Psoas muscle (tissue), 8 donors: ENCODE measurements around the gene TPSAB1. TPM values are rescaled to one million over a fixed set of nuclear protein-coding genes. Genes with fewer than 3 reads are reported as not detected.

Experiments used
- ATAC-seq, 4 donors: fragments of 200-7000 bp; cut with Tn5 transposase; one replicate each; pipeline ENCODE4 v1.9.1; 2020; ENCODE audit warnings: moderate library complexity in 3 of 4, mild to moderate bottlenecking in 2 of 4
- DNase-seq, 2 donors: peaks; one replicate each; pipeline ENCODE4 v3.0.0-alpha.2; 2020
- H3K27ac ChIP-seq: fragments of 200-600 bp; one replicate; pipeline ENCODE4 v1.8.0; 2022
- H3K27me3 ChIP-seq, 3 donors: fragments of 200-600 bp in 1 of 3; one replicate each; pipeline versions ENCODE4 v1.6.1 to v1.8.0; 2013 to 2022; ENCODE audit warnings: low read length in 2 of 3, mild to moderate bottlenecking in 2 of 3, moderate library complexity in 1 of 3; ENCODE audit not compliant: insufficient read depth in 3 of 3
- H3K36me3 ChIP-seq, 2 donors: fragments of 200-600 bp in 1 of 2; one replicate each; pipeline versions ENCODE4 v1.6.1 to v1.8.0; 2013 to 2022; ENCODE audit warnings: low read depth in 1 of 2, mild to moderate bottlenecking in 1 of 2, moderate library complexity in 1 of 2; ENCODE audit not compliant: insufficient read depth in 1 of 2
- H3K4me1 ChIP-seq: fragments of 200-600 bp; one replicate; pipeline ENCODE4 v1.8.0; 2022
- H3K4me3 ChIP-seq: fragments of 200-600 bp; one replicate; pipeline ENCODE4 v1.8.0; 2022; ENCODE audit warnings: mild to moderate bottlenecking
- H3K9me3 ChIP-seq: fragments of 200-600 bp; one replicate; pipeline ENCODE4 v1.8.0; 2022
- WGBS, 3 donors: extraction: QIAGEN DNeasy Blood & Tissue Kit; methylation state at CpG; one replicate each; pipeline versions ENCODE4 v1.1.6 to v1.1.7; 2013; 5-methylcytosine and 5-hydroxymethylcytosine counted together
- intact Hi-C, 2 donors: fragments of 100-400 bp; cut with DNase I; formaldehyde crosslinking; loops; one replicate each; pipeline versions ENCODE4 v1.11.0 to v1.14.2; 2022
- polyA plus RNA-seq, 3 donors: library from polyadenylated mRNA; stranded (reverse); fragments of 200-250 nt; gene quantifications; one replicate each; pipeline ENCODE4 v1.2.3, GENCODE V29; 2013
- total RNA-seq, 4 donors: library from RNA; stranded (reverse); fragmentation: NEBNext Ultra II Directional in 2 of 4; extraction: Animal tissue kit (Norgen Biotek cat#: 25700) in 2 of 4; gene quantifications; one replicate each; pipeline versions ENCODE4 v1.2.1 to v1.2.4, GENCODE V29; 2021 to 2023
- TF ChIP-seq, protein P1 (sequence below): fragments of 200-600 bp; IDR thresholded peaks from one replicate; pipeline ENCODE4 v1.8.0; 2022; ENCODE audit warnings: antibody characterized with exemption
- donor health status: healthy with polysubstance abuse.
- donor health status: DM: no; HTN: no; CAD: no; lungs with moderate emphysema.
- donor health status: Bipolar disorder and iron deficiency.
- donor health status: healthy.
- donor health status: DM: yes; HTN: yes; CAD: no.
- donor health status: DM: no; HTN: no; CAD: no.
- donor health status: DM: no; HTN: no; CAD: no.
- donor health status: DM: yes; HTN: yes; CAD: no.

TPSAB1 gene
- total and polyA plus RNA-seq, 7 donors, result 1.3 to 8.9 (median 4.0) TPM

DNA sequence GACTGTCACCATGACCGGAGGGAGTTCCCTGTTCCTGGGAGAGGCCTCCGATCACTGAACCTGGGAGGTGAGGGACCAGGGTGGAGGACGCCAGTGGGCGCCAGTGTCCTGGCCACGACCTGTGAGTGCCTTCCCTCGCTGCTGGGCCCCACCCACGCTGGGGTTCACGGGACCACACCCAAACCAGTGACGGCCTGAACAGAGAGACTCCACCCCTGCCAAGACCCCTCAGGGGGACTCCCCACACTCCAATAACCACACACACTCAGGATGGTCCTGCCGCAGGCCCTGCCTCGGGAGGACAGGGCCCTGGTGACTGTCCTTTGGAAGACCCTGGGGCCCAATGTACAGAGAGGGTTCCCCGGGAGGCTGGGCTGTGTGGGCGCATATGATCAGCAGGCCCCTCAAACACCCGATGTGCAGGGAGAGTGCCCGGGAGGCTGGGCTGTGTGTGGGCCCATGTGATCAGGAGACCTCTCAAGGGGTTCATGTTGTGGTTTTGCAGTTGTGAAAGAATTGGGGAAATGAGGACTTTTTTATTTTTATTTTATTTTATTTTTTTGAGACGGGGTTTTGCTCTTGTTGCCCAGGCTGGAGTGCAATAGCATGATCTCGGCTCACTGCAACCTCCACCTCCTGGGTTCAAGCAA lies 41.9 kb downstream of the TPSAB1 start:
- intact Hi-C loops, result no loop called here
- H3K4me3 ChIP-seq, result no peak overlapping the region
- no peak for ATAC-seq
- no peak for DNase-seq
- WGBS, 3 donors, result 76 to 86% (median 79%) methylated on average over 16 to 17 of the region's 17 CpGs
- H3K9me3 ChIP-seq, result no peaks in the 10 kb centered on the region
- H3K36me3 ChIP-seq, result no peaks in the 10 kb centered on the region
- no peak overlapping the region for H3K27ac ChIP-seq
- no peaks in the 10 kb centered on the region for H3K4me1 ChIP-seq
- peaks cover 0 to 74% (median 19%) of the 10 kb centered on the region in 3 donors for H3K27me3 ChIP-seq
- TF ChIP-seq, protein P1, sequence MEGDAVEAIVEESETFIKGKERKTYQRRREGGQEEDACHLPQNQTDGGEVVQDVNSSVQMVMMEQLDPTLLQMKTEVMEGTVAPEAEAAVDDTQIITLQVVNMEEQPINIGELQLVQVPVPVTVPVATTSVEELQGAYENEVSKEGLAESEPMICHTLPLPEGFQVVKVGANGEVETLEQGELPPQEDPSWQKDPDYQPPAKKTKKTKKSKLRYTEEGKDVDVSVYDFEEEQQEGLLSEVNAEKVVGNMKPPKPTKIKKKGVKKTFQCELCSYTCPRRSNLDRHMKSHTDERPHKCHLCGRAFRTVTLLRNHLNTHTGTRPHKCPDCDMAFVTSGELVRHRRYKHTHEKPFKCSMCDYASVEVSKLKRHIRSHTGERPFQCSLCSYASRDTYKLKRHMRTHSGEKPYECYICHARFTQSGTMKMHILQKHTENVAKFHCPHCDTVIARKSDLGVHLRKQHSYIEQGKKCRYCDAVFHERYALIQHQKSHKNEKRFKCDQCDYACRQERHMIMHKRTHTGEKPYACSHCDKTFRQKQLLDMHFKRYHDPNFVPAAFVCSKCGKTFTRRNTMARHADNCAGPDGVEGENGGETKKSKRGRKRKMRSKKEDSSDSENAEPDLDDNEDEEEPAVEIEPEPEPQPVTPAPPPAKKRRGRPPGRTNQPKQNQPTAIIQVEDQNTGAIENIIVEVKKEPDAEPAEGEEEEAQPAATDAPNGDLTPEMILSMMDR, result no peak

DNA sequence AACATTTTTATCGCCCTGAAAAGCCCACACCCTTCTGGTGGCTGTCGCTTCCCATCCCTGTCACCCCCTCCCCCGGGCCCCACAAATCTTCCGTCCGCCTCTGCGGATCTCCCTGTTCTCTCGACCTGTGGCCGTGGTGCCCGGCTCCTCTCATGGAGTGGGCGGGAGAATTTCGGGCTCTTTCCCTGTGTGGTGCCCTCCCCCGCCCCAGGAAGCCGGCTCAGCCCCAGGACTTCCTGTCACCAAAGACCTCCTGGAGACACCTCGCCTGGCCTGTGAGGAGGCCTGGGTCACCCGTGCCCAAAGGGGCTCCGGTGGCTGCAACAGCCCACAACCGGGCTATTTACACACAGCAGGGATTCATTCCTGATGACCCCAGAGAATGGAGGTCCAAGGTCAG lies 42.8 kb downstream of the TPSAB1 start:
- 47 to 53% (median 48%) methylated on average over 17 of the region's 17 CpGs for WGBS, 3 donors
- ATAC-seq, result no peak

DNA sequence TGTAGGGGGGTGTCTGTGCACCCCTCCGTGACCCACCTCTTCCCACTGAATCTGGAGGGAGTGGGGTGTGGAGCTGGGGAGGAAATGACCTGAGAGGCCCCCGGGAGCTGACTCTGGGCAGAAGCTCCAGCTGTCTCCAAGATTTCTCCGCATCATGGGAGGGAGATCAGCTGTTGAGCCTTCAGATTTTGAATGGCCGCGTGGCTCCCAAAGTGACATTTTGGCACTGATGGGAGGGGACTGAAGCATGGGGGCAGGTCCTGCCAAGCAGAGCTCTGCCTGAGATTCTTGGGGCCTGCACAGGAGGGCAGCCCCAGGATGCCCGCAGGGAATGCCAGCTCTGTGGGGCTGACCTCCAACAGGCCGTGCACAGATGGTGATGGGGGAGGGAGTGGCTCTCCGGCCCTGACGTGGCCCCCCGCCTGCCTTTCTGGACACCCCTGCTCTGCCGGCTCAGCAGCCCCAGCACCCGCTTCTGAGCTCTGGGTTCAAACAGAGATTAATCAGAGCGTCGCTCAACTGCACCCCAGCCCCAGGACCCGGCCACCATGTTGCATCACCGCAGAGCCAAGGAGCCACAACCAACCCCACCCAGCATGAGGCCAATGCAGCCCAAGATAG lies 43.6 kb downstream of the TPSAB1 start:
- intact Hi-C loops, result no loop called here
- H3K4me1 ChIP-seq, result no peaks in the 10 kb centered on the region
- H3K36me3 ChIP-seq, result no peaks in the 10 kb centered on the region
- no peaks in the 10 kb centered on the region for H3K9me3 ChIP-seq
- H3K4me3 ChIP-seq, result no peak overlapping the region
- 42 to 61% (median 49%) methylated on average over 16 of the region's 16 CpGs for WGBS, 3 donors
- ATAC-seq (no peak), DNase-seq (no peak)
- TF ChIP-seq, protein P1, result no peak
- H3K27ac ChIP-seq, result no peak overlapping the region
- peaks cover 0 to 74% (median 23%) of the 10 kb centered on the region in 3 donors for H3K27me3 ChIP-seq

More for the DNA sequence above, 42.8 kb downstream of the TPSAB1 start:
- no peak for DNase-seq
- no peaks in the 10 kb centered on the region for H3K9me3 ChIP-seq
- TF ChIP-seq, protein P1, result no peak
- H3K27ac ChIP-seq, result no peak overlapping the region
- no peaks in the 10 kb centered on the region for H3K4me1 ChIP-seq
- H3K36me3 ChIP-seq, result no peaks in the 10 kb centered on the region
- intact Hi-C loops, result no loop called here
- peaks cover 0 to 74% (median 19%) of the 10 kb centered on the region in 3 donors for H3K27me3 ChIP-seq
- H3K4me3 ChIP-seq, result no peak overlapping the region

DNA sequence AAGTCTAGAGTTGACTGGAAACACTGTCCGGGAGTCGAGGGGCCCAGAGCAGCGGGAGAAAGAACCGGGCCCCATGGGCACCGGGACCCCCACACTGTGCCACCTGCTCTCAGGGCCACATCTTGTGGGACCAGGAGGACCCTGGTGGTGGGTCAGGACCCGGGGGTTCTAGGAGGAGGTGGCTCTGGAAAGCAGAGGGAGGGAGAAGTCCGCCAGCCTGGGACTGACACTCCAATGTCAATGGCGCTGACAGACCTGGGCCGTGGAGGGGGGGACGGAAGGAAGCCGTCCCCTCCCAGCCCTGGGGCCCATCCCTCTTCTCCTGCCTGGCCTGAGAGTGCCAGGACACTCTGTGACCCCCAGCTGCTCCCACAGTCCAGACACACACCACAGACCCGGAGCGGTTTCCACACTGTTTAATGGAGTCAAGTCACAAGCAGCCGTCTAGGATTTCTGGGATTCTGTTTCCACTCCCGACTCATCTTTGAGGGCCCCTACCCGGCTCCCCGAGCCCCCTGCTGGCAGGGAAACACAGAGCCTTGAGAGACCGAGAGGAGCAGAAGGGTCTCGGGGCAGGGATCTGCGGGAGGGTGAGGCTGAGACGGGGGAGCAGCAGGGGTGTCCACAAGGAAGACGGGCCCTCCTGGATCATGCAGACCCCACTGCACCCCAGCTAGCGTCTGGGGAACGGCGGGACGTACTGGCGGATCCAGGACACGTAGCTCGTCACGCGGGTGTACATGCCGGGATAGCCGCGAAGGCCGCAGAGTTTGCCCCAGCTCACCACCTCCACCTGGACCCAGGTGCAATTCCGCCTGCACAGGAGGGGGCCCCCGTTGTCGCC lies 45.4 kb downstream of the TPSAB1 start:
- no peaks in the 10 kb centered on the region for H3K9me3 ChIP-seq
- ATAC-seq (no peak), DNase-seq (no peak)
- peaks cover 0 to 82% (median 25%) of the 10 kb centered on the region in 3 donors for H3K27me3 ChIP-seq
- 64 to 65% (median 65%) methylated on average over 37 to 38 of the region's 38 CpGs for WGBS, 3 donors
- TF ChIP-seq, protein P1, result no peak
- H3K27ac ChIP-seq, result no peak overlapping the region
- H3K36me3 ChIP-seq, result no peaks in the 10 kb centered on the region
- no peaks in the 10 kb centered on the region for H3K4me1 ChIP-seq
- intact Hi-C loops, result no loop called here
- no peak overlapping the region for H3K4me3 ChIP-seq
